ENCODE results near the gene RHBDL2.

DNA sequence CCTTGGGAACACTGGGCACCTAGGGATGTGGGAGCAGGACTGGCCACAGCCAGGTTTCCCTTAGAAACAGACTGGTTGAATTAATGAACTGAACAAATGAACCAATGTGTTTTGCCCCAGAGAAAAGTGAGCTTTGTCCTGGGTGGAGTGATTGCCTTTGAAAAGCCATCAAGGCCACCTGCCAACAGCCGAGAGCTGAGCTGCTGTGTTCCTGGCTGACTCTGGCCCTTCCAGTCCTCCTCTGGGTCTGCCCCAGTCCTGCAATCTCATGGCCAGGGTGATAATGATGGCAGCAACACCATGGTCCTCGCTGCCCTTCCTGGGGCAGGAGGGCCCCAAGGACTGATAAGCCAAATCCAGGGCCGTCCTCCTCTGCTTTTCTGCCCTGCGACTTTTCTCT is 42.1 kb downstream of the RHBDL2 start:
- TF ChIP-seq CTCF (conservative IDR thresholded peaks at IDR 0.05) (no peak), ZFX (IDR thresholded peaks at IDR 0.05) (no peak)
